ENCODE measurements around the gene HIPK2. TPM values are rescaled to one million over a fixed set of nuclear protein-coding genes. Genes with fewer than 3 reads are reported as not detected.

Gene HIPK2
- total RNA-seq, 2 donors from 2014 or later: 54.4 to 72.7 TPM

DNA sequence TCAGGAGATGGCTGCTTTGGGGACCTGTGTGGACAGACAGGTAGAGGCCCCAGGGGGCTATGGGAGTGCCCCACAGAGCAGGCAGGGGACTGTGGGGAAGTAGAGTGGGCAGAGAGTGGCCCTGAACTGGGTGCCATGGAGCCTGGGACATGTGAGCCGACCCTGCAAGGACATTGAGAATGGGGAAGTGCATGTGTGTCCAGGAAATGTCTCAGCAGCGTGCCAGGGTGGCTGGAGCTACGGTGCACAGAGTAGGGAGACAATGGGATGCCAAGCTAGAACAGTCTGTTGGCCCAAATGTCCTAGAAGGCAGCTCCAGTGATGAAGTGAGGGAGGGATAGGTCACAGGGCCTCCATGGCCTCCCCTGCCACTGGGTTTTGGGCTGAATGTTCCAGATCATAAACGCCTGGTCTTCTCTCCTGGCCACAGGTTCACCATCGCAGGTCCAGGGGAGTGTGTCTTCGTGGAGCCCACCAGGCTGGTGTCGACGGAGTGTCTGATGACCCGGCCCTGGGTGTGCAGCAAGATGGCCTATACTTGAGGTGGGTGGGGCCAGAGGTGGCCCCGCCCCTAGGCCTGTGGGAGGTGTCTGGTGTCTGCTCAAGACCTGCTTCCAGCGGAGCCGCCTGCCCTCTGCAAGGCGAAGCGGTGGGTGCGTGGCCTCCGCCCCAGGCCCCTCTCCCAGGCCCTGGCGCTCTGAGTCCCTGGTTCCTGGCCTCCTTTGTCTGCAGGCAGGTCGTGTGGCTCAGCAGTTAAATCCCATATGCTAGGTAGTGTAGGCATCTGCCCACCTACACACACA is 233.8 kb downstream of the HIPK2 start:
- Histone ChIP-seq H3K4me3 (no peak overlapping the region), H3K4me1 (replicated peaks) (no peaks in the 10 kb centered on the region), H3K9me3 (no peaks in the 10 kb centered on the region), H3K36me3 (no peaks in the 10 kb centered on the region), H3K27ac (no peak overlapping the region), H3K27me3 (replicated peaks; ENCODE audit: insufficient read depth) (peaks cover 2% of the 10 kb centered on the region)
- TF ChIP-seq CTCF (IDR thresholded peaks at IDR 0.05): no peak
- no peak for TF ChIP-seq POLR2AphosphoS5 (IDR thresholded peaks at IDR 0.05)
- no peak for TF ChIP-seq POLR2A (IDR thresholded peaks at IDR 0.05)
- no peak for DNase-seq (ENCODE audit: low spot score)
- intact Hi-C loops (cut with DNase I): no loop called here
- WGBS: 80% methylated on average over 13 of the region's 18 CpGs

DNA sequence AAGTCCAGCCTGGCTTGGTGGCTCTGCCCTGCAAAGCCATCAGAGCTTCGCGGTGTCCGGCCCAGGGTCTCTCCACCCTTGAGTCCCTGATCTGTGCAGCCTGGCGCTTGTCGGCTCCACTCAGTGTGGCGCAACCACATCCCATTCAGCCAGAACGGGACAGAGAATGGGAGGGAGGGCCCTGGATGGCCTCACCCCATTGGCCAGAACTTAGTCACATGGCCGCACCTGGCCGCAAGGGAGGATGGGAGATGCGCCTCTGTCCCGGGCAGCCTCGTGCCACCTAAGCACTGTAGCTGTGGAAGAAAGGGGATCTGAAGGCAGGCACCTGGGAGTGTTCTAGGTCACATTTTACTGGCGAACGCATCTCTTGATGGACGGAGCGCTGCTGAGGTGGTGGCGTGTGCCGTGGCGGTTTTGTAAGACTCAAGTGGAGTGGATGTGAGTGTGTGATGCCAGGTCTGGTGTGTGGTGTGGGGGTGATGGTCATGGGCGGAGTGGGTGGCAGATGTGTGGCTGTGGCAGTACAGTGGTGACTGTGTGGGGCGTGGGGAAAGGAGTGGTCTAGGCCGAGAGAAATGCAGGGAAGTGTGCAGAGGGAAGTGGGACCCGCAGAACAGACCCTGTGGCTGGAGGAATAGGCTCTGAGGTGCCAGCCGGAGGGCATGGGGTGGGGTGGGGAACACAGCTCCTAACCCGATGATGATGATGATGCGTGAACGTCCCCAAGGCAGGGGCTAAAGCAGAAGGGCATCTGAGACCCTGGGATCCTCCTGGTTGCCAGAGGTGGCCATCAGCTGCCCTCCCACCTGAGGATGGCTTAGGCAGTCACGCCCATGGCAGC is 235.3 kb downstream of the HIPK2 start:
- no peak for DNase-seq (ENCODE audit: low spot score)
- TF ChIP-seq POLR2AphosphoS5 (IDR thresholded peaks at IDR 0.05) (no peak), CTCF (IDR thresholded peaks at IDR 0.05) (no peak), POLR2A (IDR thresholded peaks at IDR 0.05) (no peak)
- intact Hi-C loops (cut with DNase I): no loop called here

GRCh38 chr7:139541600-139542307 is 236.0 kb downstream of the HIPK2 start:
- TF ChIP-seq CTCF (IDR thresholded peaks at IDR 0.05): no peak
- TF ChIP-seq POLR2AphosphoS5 (IDR thresholded peaks at IDR 0.05): no peak
- TF ChIP-seq POLR2A (IDR thresholded peaks at IDR 0.05): no peak
- Histone ChIP-seq H3K9me3 (no peaks in the 10 kb centered on the region), H3K4me1 (replicated peaks) (no peaks in the 10 kb centered on the region), H3K27me3 (replicated peaks; ENCODE audit: insufficient read depth) (peaks cover 2% of the 10 kb centered on the region), H3K4me3 (no peak overlapping the region), H3K27ac (no peak overlapping the region), H3K36me3 (no peaks in the 10 kb centered on the region)
- intact Hi-C loops (cut with DNase I): no loop called here
- WGBS: 72% methylated on average over 21 of the region's 21 CpGs
- no peak for DNase-seq (ENCODE audit: low spot score)

More for the DNA sequence above, 235.3 kb downstream of the HIPK2 start:
- Histone ChIP-seq H3K27me3 (replicated peaks; ENCODE audit: insufficient read depth) (peaks cover 2% of the 10 kb centered on the region), H3K9me3 (no peaks in the 10 kb centered on the region), H3K36me3 (no peaks in the 10 kb centered on the region), H3K4me3 (no peak overlapping the region), H3K27ac (no peak overlapping the region), H3K4me1 (replicated peaks) (no peaks in the 10 kb centered on the region)
- 98% methylated on average over 28 of the region's 28 CpGs for WGBS

DNA sequence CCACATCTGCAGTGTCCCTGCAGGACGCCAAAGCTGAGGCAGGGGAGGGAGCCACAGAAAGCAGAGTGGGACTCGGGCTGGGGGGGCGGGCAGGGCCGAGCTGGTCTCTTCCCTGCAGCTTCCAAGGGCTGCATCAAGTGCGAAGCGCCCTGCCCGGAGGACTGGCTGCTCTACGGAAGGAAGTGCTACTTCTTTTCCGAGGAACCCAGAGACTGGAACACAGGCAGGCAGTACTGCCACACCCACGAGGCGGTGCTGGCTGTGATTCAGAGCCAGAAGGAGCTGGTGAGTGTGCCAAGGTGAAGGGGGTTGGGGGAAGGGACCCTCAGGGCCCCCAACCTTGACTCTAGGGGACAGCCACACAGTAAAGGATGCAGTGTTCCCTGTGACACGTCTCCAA is 237.6 kb downstream of the HIPK2 start:
- Histone ChIP-seq H3K9me3 (no peaks in the 10 kb centered on the region), H3K36me3 (no peaks in the 10 kb centered on the region), H3K4me1 (replicated peaks) (no peaks in the 10 kb centered on the region), H3K4me3 (no peak overlapping the region), H3K27ac (no peak overlapping the region), H3K27me3 (replicated peaks; ENCODE audit: insufficient read depth) (peaks cover 2% of the 10 kb centered on the region)
- DNase-seq (ENCODE audit: low spot score): no peak
- 51% methylated on average over 12 of the region's 12 CpGs for WGBS
- intact Hi-C loops (cut with DNase I): no loop called here
- TF ChIP-seq CTCF (IDR thresholded peaks at IDR 0.05) (no peak), POLR2A (IDR thresholded peaks at IDR 0.05) (no peak), POLR2AphosphoS5 (IDR thresholded peaks at IDR 0.05) (no peak)
